KMS-11 (cell line): Measurements from ENCODE around the gene NLRX1.

Experiments used
- H2AFZ ChIP-seq: fragments of 200-600 bp; sonication (generic); 2 replicates; pipeline ENCODE4 v1.6.1; 2016; ENCODE audit warnings: antibody characterized with exemption, mixed run types, low read depth
- H3K27ac ChIP-seq: fragments of 200-600 bp; sonication (generic); 2 replicates; pipeline ENCODE4 v1.6.1; 2016; ENCODE audit warnings: mild to moderate bottlenecking, mixed run types
- H3K27me3 ChIP-seq: fragments of 200-600 bp; sonication (generic); 2 replicates; pipeline ENCODE4 v1.6.1; 2017; ENCODE audit warnings: mild to moderate bottlenecking, low read depth, mixed run types, moderate library complexity; ENCODE audit not compliant: insufficient read depth
- H3K36me3 ChIP-seq: fragments of 200-600 bp; sonication (generic); 2 replicates; pipeline ENCODE4 v1.6.1; 2017; ENCODE audit warnings: mild to moderate bottlenecking, mixed run types; ENCODE audit not compliant: insufficient read depth
- H3K4me1 ChIP-seq: fragments of 200-600 bp; sonication (generic); 2 replicates; pipeline ENCODE4 v1.6.1; 2016; ENCODE audit warnings: mild to moderate bottlenecking, low read depth, mixed run types; ENCODE audit not compliant: poor library complexity, severe bottlenecking
- H3K4me2 ChIP-seq: fragments of 200-600 bp; sonication (generic); 2 replicates; pipeline ENCODE4 v1.7.0; 2016; ENCODE audit warnings: mild to moderate bottlenecking, mixed run types
- H3K4me3 ChIP-seq: fragments of 200-600 bp; sonication (generic); IDR thresholded peaks from 2 replicates; pipeline ENCODE4 v1.6.1; 2017; ENCODE audit warnings: low read depth, low read length, mixed read lengths; ENCODE audit not compliant: insufficient read depth
- H3K79me2 ChIP-seq: fragments of 200-600 bp; sonication (generic); 2 replicates; pipeline ENCODE4 v1.6.1; 2016; ENCODE audit warnings: low read depth, mixed run types; ENCODE audit not compliant: insufficient read depth
- H3K9ac ChIP-seq: fragments of 200-600 bp; sonication (generic); 2 replicates; pipeline ENCODE4 v1.6.1; 2016; ENCODE audit warnings: mild to moderate bottlenecking, mixed run types
- H4K20me1 ChIP-seq: fragments of 200-600 bp; sonication (generic); 2 replicates; pipeline ENCODE4 v1.6.1; 2016; ENCODE audit warnings: mild to moderate bottlenecking, mixed run types; ENCODE audit not compliant: insufficient read depth
- TF ChIP-seq, protein P1 (sequence below): fragments of 200-600 bp; sonication (generic); conservative IDR thresholded peaks from 2 replicates; pipeline ENCODE4 v1.6.1; 2017; ENCODE audit warnings: low read depth, mild to moderate bottlenecking, antibody characterized with exemption, low read length, moderate library complexity, mixed read lengths

Gene NLRX1

DNA sequence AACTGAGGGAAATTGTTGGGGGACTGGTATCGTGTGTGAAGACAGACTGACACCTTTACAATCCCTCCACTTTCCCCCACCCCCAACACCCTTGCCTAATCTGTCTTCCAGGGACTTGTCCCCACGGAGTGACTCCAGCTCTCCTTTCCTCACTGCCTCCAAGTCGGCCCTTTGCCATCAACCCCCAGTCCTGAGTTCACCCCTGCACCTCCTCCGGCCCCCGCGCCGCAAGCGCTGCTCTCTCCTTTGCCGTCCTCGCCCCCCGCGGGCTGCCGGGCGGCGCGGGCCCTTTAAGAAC is 19.9 kb upstream of the NLRX1 start:
- Histone ChIP-seq H4K20me1 (no peaks in the 10 kb centered on the region), H3K27me3 (peaks cover 16% of the 10 kb centered on the region), H3K27ac (no peak overlapping the region), H3K4me3 (no peak overlapping the region), H3K9ac (no peak overlapping the region), H3K4me2 (peak overlapping the region; percentile 68), H2AFZ (peak overlapping the region; percentile 57), H3K4me1 (no peaks in the 10 kb centered on the region), H3K79me2 (no peaks in the 10 kb centered on the region), H3K36me3 (no peaks in the 10 kb centered on the region)
- TF ChIP-seq, protein P1, sequence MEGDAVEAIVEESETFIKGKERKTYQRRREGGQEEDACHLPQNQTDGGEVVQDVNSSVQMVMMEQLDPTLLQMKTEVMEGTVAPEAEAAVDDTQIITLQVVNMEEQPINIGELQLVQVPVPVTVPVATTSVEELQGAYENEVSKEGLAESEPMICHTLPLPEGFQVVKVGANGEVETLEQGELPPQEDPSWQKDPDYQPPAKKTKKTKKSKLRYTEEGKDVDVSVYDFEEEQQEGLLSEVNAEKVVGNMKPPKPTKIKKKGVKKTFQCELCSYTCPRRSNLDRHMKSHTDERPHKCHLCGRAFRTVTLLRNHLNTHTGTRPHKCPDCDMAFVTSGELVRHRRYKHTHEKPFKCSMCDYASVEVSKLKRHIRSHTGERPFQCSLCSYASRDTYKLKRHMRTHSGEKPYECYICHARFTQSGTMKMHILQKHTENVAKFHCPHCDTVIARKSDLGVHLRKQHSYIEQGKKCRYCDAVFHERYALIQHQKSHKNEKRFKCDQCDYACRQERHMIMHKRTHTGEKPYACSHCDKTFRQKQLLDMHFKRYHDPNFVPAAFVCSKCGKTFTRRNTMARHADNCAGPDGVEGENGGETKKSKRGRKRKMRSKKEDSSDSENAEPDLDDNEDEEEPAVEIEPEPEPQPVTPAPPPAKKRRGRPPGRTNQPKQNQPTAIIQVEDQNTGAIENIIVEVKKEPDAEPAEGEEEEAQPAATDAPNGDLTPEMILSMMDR: no peak

DNA sequence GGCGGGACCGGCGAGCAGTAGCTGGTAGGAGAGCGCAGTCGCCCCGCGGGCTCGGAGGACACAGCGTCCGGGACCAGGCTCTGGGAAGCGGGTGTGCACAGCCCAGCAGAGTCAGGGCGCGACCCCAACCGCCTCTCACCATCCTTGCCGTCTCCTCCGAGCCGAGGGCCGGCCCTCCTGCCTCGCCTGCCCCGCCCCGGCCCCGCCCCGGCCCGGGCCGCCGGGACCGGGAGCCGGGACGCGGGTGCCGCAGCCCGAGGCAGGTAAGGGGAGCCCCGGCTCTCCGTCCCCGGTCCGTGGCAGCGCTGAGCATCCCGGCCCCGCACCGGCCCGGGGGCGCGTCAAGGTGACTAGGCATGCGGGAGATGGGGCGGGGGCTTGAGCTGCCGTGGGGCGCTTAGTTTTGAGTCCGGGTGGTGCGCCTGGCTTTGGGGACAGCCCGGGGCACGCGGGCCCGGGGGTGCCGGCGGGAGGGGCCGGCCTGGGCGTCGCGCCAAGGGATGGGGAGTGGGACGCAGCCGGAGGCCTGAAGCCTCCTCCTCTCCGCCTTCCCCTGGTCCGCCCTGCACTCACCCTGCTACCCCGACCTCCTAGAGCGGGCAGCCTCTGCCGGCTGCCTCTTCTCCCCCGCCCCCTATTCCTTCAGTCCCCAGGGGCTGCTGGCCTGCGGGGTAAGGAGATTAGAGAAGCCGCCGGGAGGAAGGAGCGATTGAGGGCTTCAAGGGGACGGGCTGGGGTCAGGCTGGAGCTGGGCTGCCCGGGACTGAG is 19.3 kb upstream of the NLRX1 start, which contains the start of gene ABCG4:
ABCG4 (plus strand) TSS at position 35 of the 768 bp plus-strand sequence. CDS start 914 bp downstream, outside the sequence.
- no peak within 1 kb of the TSS for H3K27ac ChIP-seq
- no peaks in the 10 kb centered on the region for H4K20me1 ChIP-seq
- peak within 1 kb of the TSS; percentile 68 for H3K4me2 ChIP-seq
- H2AFZ ChIP-seq: peak within 1 kb of the TSS; percentile 57
- no peaks in the 10 kb centered on the region for H3K4me1 ChIP-seq
- TF ChIP-seq, protein P1: no peak
- H3K79me2 ChIP-seq: no peaks in the 10 kb centered on the region
- H3K27me3 ChIP-seq: peaks cover 16% of the 10 kb centered on the region
- no peak within 1 kb of the TSS for H3K9ac ChIP-seq
- H3K4me3 ChIP-seq: no peak within 1 kb of the TSS
- no peaks in the 10 kb centered on the region for H3K36me3 ChIP-seq

DNA sequence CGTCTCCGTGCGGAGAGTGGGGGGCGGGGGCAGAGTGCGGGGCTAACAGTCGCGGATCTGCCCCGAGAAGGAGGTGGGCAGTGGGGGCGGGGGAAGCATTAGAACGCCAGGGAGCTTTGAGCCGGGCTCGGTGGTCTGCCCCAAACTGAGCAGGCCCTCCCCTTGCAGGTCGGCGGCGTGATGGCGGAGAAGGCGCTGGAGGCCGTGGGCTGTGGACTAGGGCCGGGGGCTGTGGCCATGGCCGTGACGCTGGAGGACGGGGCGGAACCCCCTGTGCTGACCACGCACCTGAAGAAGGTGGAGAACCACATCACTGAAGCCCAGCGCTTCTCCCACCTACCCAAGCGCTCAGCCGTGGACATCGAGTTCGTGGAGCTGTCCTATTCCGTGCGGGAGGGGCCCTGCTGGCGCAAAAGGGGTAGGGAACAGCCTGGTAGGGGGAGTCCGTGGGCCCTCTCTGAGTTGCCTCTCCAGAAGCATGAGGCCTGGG is 18.7 kb upstream of the NLRX1 start:
- Histone ChIP-seq H3K36me3 (no peaks in the 10 kb centered on the region), H3K27me3 (peaks cover 16% of the 10 kb centered on the region), H3K27ac (no peak overlapping the region), H3K9ac (no peak overlapping the region), H3K4me2 (no peak overlapping the region), H3K4me3 (no peak overlapping the region), H2AFZ (no peak overlapping the region), H3K79me2 (no peaks in the 10 kb centered on the region), H3K4me1 (no peaks in the 10 kb centered on the region), H4K20me1 (no peaks in the 10 kb centered on the region)
- TF ChIP-seq, protein P1: no peak

DNA sequence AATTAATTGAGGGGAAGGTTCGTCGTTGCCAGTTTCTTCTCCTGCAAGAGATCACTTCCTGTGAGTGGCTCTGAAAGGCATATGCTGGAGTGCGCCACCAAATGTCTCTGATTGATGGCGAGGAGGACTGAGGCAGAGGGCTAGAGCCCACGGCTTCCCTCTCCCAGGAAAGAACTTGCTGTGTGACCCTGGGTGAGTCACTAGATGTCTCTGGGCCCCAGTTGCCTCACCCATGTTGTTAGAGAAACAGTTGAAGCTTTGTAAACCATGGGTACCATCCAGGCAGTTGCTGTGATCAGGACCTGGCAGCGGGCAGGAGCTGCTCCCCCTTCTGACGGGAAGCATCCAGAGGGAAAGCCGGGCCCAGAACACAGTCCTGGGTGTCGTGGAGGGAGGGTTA is 16.5 kb upstream of the NLRX1 start:
- TF ChIP-seq, protein P1: no peak

More for the DNA sequence above, 16.5 kb upstream of the NLRX1 start:
- H3K79me2 ChIP-seq: no peaks in the 10 kb centered on the region
- H3K4me2 ChIP-seq: no peak overlapping the region
- no peak overlapping the region for H3K9ac ChIP-seq
- H3K36me3 ChIP-seq: no peaks in the 10 kb centered on the region
- no peaks in the 10 kb centered on the region for H4K20me1 ChIP-seq
- H3K27me3 ChIP-seq: peaks cover 22% of the 10 kb centered on the region
- no peak overlapping the region for H3K4me3 ChIP-seq
- no peak overlapping the region for H3K27ac ChIP-seq
- H3K4me1 ChIP-seq: no peaks in the 10 kb centered on the region
- no peak overlapping the region for H2AFZ ChIP-seq
